ENCODE measurements around the gene DOCK2.

GRCh38 chr5:169798438-169798837 lies 161.4 kb downstream of the DOCK2 start:
- TF ChIP-seq CTCF (IDR thresholded peaks at IDR 0.05; ENCODE audit: low read length), result no peak
- TF ChIP-seq EZH2phosphoT487 (IDR thresholded peaks at IDR 0.05; ENCODE audit: low read length), result no peak
- TF ChIP-seq EZH2 (optimal IDR thresholded peaks at IDR 0.05; ENCODE audit: low read depth, low read length), result no peak

Data from MM.1S (cell line).